Activated naive CD4-positive, alpha-beta T cell treated with anti-CD3 and anti-CD28 coated beads, Interleukin-2, amount 50 U/mL, for 24 hours (primary cell): ENCODE data around the gene HSP90AA1.
"Not testable (repeated sequence)": the region's sequence is repeated elsewhere in the genome, so short reads cannot be mapped to it uniquely, and the experiment has no call there.

Experiments
- H3K27ac Mint-ChIP-seq: one replicate; pipeline ENCODE4 v1.8.0; 2021; ENCODE audit warnings: mild to moderate bottlenecking, mixed read lengths
- H3K27me3 Mint-ChIP-seq: one replicate; pipeline ENCODE4 v1.8.0; 2021; ENCODE audit warnings: mixed read lengths
- H3K36me3 Mint-ChIP-seq: one replicate; pipeline ENCODE4 v1.8.0; 2021; ENCODE audit warnings: mixed read lengths
- H3K4me1 Mint-ChIP-seq: one replicate; pipeline ENCODE4 v1.8.0; 2021; ENCODE audit warnings: mixed read lengths
- H3K4me3 Mint-ChIP-seq: one replicate; pipeline ENCODE4 v1.8.0; 2021; ENCODE audit warnings: mild to moderate bottlenecking, mixed read lengths
- H3K9me3 Mint-ChIP-seq: one replicate; pipeline ENCODE4 v1.8.0; 2021; ENCODE audit warnings: mixed read lengths

Gene HSP90AA1

DNA sequence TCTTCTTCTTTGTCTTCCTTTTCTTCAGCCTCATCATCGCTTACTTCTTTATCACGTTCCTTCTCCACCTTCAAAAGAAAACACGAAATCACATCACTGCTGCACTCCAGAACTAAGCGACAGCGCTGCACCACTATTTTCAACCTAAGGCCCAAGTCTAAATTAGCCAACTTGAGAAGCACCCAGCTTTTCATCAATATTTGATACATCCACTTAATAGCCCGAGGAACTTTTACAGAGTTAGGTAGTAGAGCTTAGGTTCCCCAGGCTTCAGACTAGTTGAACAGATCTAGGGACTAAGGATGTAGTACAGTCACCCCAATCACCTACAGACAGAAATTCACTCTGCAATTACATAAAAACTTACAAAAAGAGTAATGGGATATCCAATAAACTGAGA, 1.9 kb downstream of the HSP90AA1 start:
- H3K9me3 Mint-ChIP-seq = no peaks in the 10 kb centered on the region
- H3K4me1 Mint-ChIP-seq = peaks cover 63% of the 10 kb centered on the region
- peak overlapping the region; percentile 98 for H3K4me3 Mint-ChIP-seq
- H3K27me3 Mint-ChIP-seq = no peaks in the 10 kb centered on the region
- H3K27ac Mint-ChIP-seq = peak overlapping the region; percentile 98
- H3K36me3 Mint-ChIP-seq = peaks cover 46% of the 10 kb centered on the region

GRCh38 chr14:102084522-102084921, 2.3 kb downstream of the HSP90AA1 start:
- H3K27me3 Mint-ChIP-seq = not testable (repeated sequence)

GRCh38 chr14:102081231-102082080, 5.4 kb downstream of the HSP90AA1 start:
- Mint-ChIP-seq H3K9me3 (no peaks in the 10 kb centered on the region), H3K36me3 (peaks cover 53% of the 10 kb centered on the region), H3K4me3 (peak overlapping the region; percentile 98), H3K4me1 (peaks cover 49% of the 10 kb centered on the region), H3K27ac (peak overlapping the region; percentile 62), H3K27me3 (no peaks in the 10 kb centered on the region)

More at GRCh38 chr14:102084522-102084921, 2.3 kb downstream of the HSP90AA1 start:
- Mint-ChIP-seq H3K4me3 (peak overlapping the region; percentile 98), H3K4me1 (peaks cover 59% of the 10 kb centered on the region), H3K27ac (peak overlapping the region; percentile 98), H3K36me3 (peaks cover 47% of the 10 kb centered on the region)
- H3K9me3 Mint-ChIP-seq = not testable (repeated sequence)

GRCh38 chr14:102080183-102081080, 6.4 kb downstream of the HSP90AA1 start:
- Mint-ChIP-seq H3K27ac (peak overlapping the region; percentile 41), H3K27me3 (no peaks in the 10 kb centered on the region), H3K36me3 (peaks cover 44% of the 10 kb centered on the region), H3K4me3 (peak overlapping the region; percentile 51), H3K4me1 (peaks cover 49% of the 10 kb centered on the region), H3K9me3 (no peaks in the 10 kb centered on the region)

DNA sequence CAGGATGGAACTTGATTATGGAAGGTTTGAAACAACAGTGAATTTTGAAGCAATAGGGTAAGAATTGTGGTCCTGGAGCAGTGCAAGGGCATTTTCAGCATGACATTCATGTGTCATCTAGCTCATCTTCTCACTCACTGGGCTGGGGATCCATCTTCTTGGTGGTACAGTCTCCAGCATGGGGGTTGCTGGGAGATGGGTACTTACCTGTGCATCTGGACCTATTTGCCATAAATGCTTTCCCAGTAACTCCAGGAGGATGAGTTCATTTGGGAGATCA, 7.2 kb downstream of the HSP90AA1 start:
- H3K27ac Mint-ChIP-seq = no peak overlapping the region
- H3K9me3 Mint-ChIP-seq = no peaks in the 10 kb centered on the region
- peaks cover 44% of the 10 kb centered on the region for H3K4me1 Mint-ChIP-seq
- H3K4me3 Mint-ChIP-seq = no peak overlapping the region
- H3K36me3 Mint-ChIP-seq = peaks cover 36% of the 10 kb centered on the region
- no peaks in the 10 kb centered on the region for H3K27me3 Mint-ChIP-seq

DNA sequence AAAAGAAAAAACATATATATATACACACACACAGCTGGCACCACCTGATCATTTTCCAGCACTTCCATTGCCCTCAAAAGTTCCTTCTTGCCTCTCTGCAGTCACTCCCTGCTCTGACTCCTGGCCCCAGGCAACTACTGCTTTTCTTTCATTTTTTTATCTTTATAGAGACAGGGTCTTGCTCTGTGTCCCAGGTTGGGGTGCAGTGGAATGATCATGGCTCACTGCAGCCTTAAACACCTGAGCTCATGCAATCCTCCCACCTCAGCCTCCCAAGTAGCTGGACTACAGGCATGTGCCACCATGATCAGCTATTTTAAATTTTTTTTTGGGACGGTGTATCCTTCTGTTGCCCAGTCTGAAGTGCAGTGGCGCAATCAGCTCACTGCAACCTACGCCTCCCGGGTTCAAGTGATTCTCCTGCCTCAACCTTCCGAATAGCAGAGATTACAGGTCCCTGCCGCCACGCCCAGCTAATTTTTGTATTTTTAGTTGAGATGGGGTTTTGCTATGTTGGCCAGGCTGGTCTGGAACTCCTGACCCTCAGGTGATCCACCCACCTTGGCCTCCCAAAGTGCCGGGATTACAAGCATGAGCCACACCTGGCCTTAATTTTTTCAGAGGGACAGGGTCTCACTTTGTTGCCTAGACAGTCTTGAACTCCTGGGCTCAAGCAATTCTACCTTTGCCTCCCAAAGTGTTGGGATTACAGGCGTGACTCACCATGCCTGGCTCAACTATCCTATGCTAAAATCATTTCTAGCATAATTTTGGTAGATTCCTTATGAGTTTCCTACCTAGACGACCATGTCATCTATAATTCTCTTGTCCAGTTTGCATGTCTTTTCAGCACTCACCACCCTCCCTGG, 7.8 kb downstream of the HSP90AA1 start:
- Mint-ChIP-seq H3K27ac (peak overlapping the region; percentile 78), H3K36me3 (peaks cover 32% of the 10 kb centered on the region), H3K4me1 (peaks cover 38% of the 10 kb centered on the region), H3K4me3 (no peak overlapping the region), H3K9me3 (no peaks in the 10 kb centered on the region), H3K27me3 (no peaks in the 10 kb centered on the region)

GRCh38 chr14:102078361-102078791, 8.5 kb downstream of the HSP90AA1 start:
- not testable (repeated sequence) for H3K9me3 Mint-ChIP-seq
- H3K36me3 Mint-ChIP-seq = peaks cover 27% of the 10 kb centered on the region

GRCh38 chr14:102077382-102077709, 9.5 kb downstream of the HSP90AA1 start:
- Mint-ChIP-seq H3K4me1 (peaks cover 21% of the 10 kb centered on the region), H3K9me3 (no peaks in the 10 kb centered on the region), H3K27ac (no peak overlapping the region), H3K27me3 (no peaks in the 10 kb centered on the region), H3K4me3 (no peak overlapping the region), H3K36me3 (peaks cover 21% of the 10 kb centered on the region)

More at GRCh38 chr14:102078361-102078791, 8.5 kb downstream of the HSP90AA1 start:
- not testable (repeated sequence) for H3K27ac Mint-ChIP-seq, H3K27me3 Mint-ChIP-seq, H3K4me3 Mint-ChIP-seq
- peaks cover 31% of the 10 kb centered on the region for H3K4me1 Mint-ChIP-seq

DNA sequence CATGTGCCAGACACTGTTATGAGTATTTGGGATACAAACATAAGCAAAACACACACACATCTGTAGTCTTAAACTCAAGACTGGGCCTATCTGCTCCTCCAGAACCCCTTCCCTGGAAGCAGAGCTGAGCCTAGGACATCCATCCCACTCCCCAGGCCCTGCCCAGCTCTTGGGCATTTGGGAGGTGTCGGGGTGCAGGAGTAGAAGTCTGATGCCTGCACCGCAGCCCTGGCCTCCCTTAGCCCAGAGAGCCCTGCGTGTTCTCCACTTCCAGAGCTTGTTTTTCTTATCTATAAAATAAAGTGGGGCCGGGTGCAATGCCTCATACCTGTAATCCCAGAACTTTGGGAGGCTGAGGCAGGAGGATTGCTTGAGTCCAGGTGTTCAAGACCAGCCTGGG, 11.7 kb downstream of the HSP90AA1 start:
- H3K27me3 Mint-ChIP-seq = no peaks in the 10 kb centered on the region
- no peaks in the 10 kb centered on the region for H3K9me3 Mint-ChIP-seq
- no peaks in the 10 kb centered on the region for H3K4me1 Mint-ChIP-seq
- no peak overlapping the region for H3K4me3 Mint-ChIP-seq
- H3K36me3 Mint-ChIP-seq = peaks cover 8% of the 10 kb centered on the region
- H3K27ac Mint-ChIP-seq = no peak overlapping the region

DNA sequence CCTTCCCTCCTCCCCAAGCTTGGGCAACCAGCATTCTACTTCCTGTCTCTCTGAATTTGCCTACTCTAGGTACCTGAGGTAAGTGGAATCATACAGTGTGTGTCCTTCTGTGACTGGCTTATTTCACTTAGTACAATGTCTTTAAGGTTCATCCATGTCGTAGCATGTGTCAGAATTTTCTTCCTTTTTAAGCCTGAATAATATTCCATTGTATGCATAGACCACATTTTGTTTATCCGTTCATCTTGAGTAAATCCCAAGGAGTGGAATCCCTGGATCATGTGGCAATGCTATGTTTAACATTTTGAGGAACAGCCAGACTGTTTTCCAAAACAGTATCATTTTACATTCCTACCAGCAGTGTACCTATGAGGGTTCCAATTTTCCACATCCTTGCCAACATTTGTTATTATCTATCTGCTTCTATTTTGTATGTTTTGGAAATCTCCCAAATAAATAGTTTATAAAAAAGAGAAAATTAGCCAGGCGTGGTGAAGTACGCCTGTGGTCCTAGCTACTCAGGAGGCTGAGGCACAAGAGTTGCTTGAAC, 12.4 kb downstream of the HSP90AA1 start:
- no peaks in the 10 kb centered on the region for H3K4me1 Mint-ChIP-seq
- no peaks in the 10 kb centered on the region for H3K9me3 Mint-ChIP-seq
- peak overlapping the region; percentile 19 for H3K27ac Mint-ChIP-seq
- H3K4me3 Mint-ChIP-seq = no peak overlapping the region
- peaks cover 7% of the 10 kb centered on the region for H3K36me3 Mint-ChIP-seq
- H3K27me3 Mint-ChIP-seq = no peaks in the 10 kb centered on the region

- H3K4me1 Mint-ChIP-seq = no peaks in the 10 kb centered on the region
- no peak overlapping the region for H3K4me3 Mint-ChIP-seq
Measured at GRCh38 chr14:102071283-102071998, 15.4 kb downstream of the HSP90AA1 start.

GRCh38 chr14:102066041-102066451, 20.8 kb downstream of the HSP90AA1 start:
- H3K27ac Mint-ChIP-seq = no peak overlapping the region
- H3K27me3 Mint-ChIP-seq = no peaks in the 10 kb centered on the region
- H3K4me1 Mint-ChIP-seq = peaks cover 3% of the 10 kb centered on the region
- H3K9me3 Mint-ChIP-seq = no peaks in the 10 kb centered on the region
- H3K36me3 Mint-ChIP-seq = no peaks in the 10 kb centered on the region
- no peak overlapping the region for H3K4me3 Mint-ChIP-seq

More at GRCh38 chr14:102071283-102071998, 15.4 kb downstream of the HSP90AA1 start:
- Mint-ChIP-seq H3K27me3 (no peaks in the 10 kb centered on the region), H3K27ac (no peak overlapping the region), H3K9me3 (no peaks in the 10 kb centered on the region), H3K36me3 (peaks cover 2% of the 10 kb centered on the region)

GRCh38 chr14:102064590-102064989, 22.3 kb downstream of the HSP90AA1 start:
- H3K4me3 Mint-ChIP-seq, H3K27me3 Mint-ChIP-seq, H3K4me1 Mint-ChIP-seq, H3K36me3 Mint-ChIP-seq, H3K9me3 Mint-ChIP-seq, H3K27ac Mint-ChIP-seq: not testable (repeated sequence)

GRCh38 chr14:102063808-102064429, 22.9 kb downstream of the HSP90AA1 start:
- no peaks in the 10 kb centered on the region for H3K27me3 Mint-ChIP-seq

More at GRCh38 chr14:102063808-102064429, 22.9 kb downstream of the HSP90AA1 start:
- no peaks in the 10 kb centered on the region for H3K36me3 Mint-ChIP-seq
- no peaks in the 10 kb centered on the region for H3K9me3 Mint-ChIP-seq
- no peak overlapping the region for H3K27ac Mint-ChIP-seq
- H3K4me1 Mint-ChIP-seq = peaks cover 3% of the 10 kb centered on the region
- H3K4me3 Mint-ChIP-seq = no peak overlapping the region
